NOMO-1 treated with DMSO at 0.1 percent for 48 hours (cell line): Measurements from ENCODE around the gene FAS.
A peak's percentile ranks its signal among the peaks of the same experiment; 100 is the strongest.

Experiments
- DNase-seq: peaks from one replicate; lab custom pipeline; 2025; ENCODE audit not compliant: unreplicated experiment; lab: John Stamatoyannopoulos, UW

FAS gene

GRCh38 chr10:89032141-89032891 is 41.7 kb downstream of the FAS start:
- DNase-seq, result peak; percentile 52

- DNase-seq, result no peak
These were observed 44.9 kb downstream of the FAS start for GRCh38 chr10:89035461-89035860.

GRCh38 chr10:89037096-89037495 is 46.5 kb downstream of the FAS start:
- DNase-seq, result peak; percentile 46

GRCh38 chr10:89042562-89042961 is 52.0 kb downstream of the FAS start:
- no peak for DNase-seq

- DNase-seq, result no peak
These were observed 52.5 kb downstream of the FAS start for GRCh38 chr10:89043052-89043451.

GRCh38 chr10:89047397-89047796 is 56.8 kb downstream of the FAS start:
- no peak for DNase-seq

GRCh38 chr10:89051593-89051992 is 61.0 kb downstream of the FAS start:
- no peak for DNase-seq

GRCh38 chr10:89053555-89053954 is 63.0 kb downstream of the FAS start:
- DNase-seq, result no peak

GRCh38 chr10:89055159-89055558 is 64.6 kb downstream of the FAS start:
- DNase-seq, result no peak

- no peak for DNase-seq
These were observed 72.3 kb downstream of the FAS start for GRCh38 chr10:89062861-89063260.

- DNase-seq, result no peak
These were observed 72.9 kb downstream of the FAS start for GRCh38 chr10:89063465-89063864.

- DNase-seq, result no peak
These were observed 74.2 kb downstream of the FAS start for GRCh38 chr10:89064748-89065147.
